ENCODE data around the gene IL18R1. TPM values are rescaled to one million over a fixed set of nuclear protein-coding genes. Genes with fewer than 3 reads are reported as not detected.

The IL18R1 gene
- total RNA-seq, 1 donor from 2014 or later: 1.8 TPM

DNA sequence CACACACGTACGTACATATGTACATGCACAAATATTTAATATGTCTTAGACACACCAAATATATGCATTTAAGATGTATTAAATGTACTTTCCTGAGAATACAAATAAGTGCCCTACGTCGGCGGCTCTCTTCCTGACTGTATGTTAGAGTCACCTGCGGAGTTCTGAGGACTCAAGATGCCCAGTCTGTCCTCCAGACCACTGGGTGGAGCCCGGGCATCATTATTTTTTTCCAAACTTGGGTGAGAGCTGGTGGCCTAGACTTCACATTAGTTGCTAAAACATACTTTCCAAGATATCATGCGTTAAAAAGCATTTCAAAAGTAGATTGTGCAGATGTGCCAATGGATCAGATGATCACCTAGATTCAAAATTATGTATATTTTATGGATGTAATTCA, 2.9 kb downstream of the IL18R1 start:
- no peak for DNase-seq
- intact Hi-C loops (cut with micrococcal nuclease): loop anchor here (10.0 kb wide), 1 partner anchor 334 kb away; no protein-coding TSS in a partner anchor
- H3K27me3 ChIP-seq (ENCODE audit: low read depth): no peaks in the 10 kb centered on the region
- TF ChIP-seq, protein P1, sequence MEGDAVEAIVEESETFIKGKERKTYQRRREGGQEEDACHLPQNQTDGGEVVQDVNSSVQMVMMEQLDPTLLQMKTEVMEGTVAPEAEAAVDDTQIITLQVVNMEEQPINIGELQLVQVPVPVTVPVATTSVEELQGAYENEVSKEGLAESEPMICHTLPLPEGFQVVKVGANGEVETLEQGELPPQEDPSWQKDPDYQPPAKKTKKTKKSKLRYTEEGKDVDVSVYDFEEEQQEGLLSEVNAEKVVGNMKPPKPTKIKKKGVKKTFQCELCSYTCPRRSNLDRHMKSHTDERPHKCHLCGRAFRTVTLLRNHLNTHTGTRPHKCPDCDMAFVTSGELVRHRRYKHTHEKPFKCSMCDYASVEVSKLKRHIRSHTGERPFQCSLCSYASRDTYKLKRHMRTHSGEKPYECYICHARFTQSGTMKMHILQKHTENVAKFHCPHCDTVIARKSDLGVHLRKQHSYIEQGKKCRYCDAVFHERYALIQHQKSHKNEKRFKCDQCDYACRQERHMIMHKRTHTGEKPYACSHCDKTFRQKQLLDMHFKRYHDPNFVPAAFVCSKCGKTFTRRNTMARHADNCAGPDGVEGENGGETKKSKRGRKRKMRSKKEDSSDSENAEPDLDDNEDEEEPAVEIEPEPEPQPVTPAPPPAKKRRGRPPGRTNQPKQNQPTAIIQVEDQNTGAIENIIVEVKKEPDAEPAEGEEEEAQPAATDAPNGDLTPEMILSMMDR (IDR thresholded peaks at IDR 0.05; ENCODE audit: borderline replicate concordance): no peak
- H3K27ac ChIP-seq (replicated peaks): no peak overlapping the region
- no peak overlapping the region for H3K4me3 ChIP-seq
- H3K36me3 ChIP-seq: no peaks in the 10 kb centered on the region
- H3K9me3 ChIP-seq (replicated peaks): no peaks in the 10 kb centered on the region
- peaks cover 18% of the 10 kb centered on the region for H3K4me1 ChIP-seq

DNA sequence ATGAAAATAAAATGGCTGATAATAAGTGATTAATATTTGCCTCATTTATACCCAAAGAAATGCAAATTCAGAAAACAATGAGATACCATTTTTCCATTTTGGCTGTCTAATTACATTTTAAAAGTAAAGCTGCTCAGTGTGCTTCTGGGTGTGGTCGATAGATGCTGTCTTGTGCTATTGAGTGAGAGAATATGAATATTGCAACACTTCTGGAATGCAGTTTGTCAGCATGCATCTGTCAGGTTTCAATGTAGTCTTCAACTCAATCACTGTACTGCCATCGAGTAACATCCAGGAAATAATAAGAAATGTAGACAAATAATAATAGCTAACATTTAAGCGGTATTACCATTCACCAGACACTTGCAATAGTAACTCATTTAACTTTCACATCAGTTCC, 3.9 kb downstream of the IL18R1 start:
- H3K4me1 ChIP-seq: peaks cover 18% of the 10 kb centered on the region
- DNase-seq: no peak
- no peaks in the 10 kb centered on the region for H3K27me3 ChIP-seq (ENCODE audit: low read depth)
- no peak overlapping the region for H3K4me3 ChIP-seq
- H3K27ac ChIP-seq (replicated peaks): no peak overlapping the region
- intact Hi-C loops (cut with micrococcal nuclease): loop anchor here (10.0 kb wide), 1 partner anchor 335 kb away; no protein-coding TSS in a partner anchor
- H3K9me3 ChIP-seq (replicated peaks): no peaks in the 10 kb centered on the region
- TF ChIP-seq, protein P1 (IDR thresholded peaks at IDR 0.05; ENCODE audit: borderline replicate concordance): no peak
- H3K36me3 ChIP-seq: no peaks in the 10 kb centered on the region

DNA sequence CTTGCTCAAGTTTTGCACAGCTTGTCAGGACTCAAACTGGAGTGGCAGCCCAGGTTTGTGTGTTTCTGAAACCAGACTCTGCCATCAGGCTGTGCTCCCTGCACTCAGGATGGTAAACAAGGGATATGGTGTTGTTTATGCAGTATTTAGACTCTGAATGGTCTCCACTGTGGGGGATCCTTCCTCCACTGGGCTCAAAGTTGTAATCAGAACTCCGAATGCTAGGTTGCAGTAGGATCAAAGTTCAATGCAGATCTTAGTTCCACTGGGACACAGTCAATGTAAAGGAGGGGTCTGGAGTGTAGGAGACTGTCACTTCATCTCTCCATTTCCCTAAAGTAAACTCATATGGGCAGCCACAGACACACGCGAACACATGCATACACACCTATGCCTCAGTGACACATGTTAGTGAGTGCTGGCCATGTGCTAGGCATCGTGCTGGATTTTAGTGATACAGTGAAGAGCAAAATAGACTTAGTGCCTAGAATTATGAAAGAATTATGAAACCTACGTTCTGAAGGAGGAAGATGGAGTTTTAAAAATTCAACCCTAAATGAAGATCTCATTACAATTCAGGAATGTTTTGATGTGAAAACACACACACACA, 6.1 kb downstream of the IL18R1 start:
- intact Hi-C loops (cut with micrococcal nuclease): no loop called here
- H3K27ac ChIP-seq (replicated peaks): no peak overlapping the region
- TF ChIP-seq, protein P1 (IDR thresholded peaks at IDR 0.05; ENCODE audit: borderline replicate concordance): no peak
- no peak for DNase-seq
- peaks cover 18% of the 10 kb centered on the region for H3K36me3 ChIP-seq
- peaks cover under 1% of the 10 kb centered on the region for H3K4me1 ChIP-seq
- H3K27me3 ChIP-seq (ENCODE audit: low read depth): no peaks in the 10 kb centered on the region
- H3K4me3 ChIP-seq: no peak overlapping the region
- peaks cover 20% of the 10 kb centered on the region for H3K9me3 ChIP-seq (replicated peaks)

DNA sequence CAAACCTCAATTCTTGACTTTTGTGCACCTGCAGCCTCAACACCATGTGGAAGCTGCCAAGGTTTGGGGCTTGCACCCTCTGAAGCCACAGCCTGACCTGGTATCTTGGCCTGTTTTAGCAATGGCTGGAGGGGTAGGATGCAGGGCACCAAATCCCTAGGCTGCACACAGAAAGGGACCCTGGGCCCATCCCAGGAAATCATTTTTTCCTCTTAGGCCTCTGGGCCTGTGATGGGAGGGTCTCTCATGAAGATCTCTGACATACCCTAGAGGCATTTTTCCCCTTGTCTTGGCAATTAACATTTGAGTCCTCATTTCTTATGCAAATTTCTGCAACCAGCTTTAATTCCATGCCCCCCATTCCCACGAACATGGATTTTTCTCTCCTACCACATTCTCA, 10.2 kb downstream of the IL18R1 start:
- H3K4me1 ChIP-seq: no peaks in the 10 kb centered on the region

DNA sequence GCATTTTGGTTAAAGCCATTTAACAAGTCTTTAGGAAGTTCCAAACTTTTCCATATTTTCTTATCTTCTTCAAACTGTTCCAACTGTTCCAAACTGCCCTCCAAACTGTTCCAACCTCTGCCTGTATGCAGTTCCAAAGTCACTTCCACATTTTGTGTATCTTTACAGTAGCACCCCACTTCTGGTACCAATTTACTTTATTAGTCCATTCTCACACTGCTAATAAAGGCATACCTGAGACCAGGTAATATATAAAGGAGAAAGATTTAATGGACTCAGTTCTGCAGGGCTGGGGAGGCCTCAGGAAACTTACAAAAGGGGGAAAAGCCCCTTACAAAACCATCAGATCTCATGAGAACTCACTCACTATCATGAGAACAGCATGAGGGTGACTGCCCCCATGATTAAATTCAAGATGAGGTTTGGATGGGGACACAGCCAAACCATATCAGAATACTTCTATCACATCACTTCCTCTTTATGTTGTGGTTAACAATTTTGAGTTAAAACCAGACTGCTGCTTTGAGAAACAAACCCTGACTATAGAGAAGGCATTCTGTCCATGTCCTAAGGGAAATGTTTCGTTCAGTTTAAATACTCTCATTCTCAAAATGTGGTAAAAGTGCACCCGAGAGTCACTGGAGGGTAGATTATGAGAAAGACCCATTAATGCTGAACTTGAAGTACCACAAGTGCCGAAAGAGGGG, 11.0 kb downstream of the IL18R1 start:
- no peak for DNase-seq
- no peaks in the 10 kb centered on the region for H3K4me1 ChIP-seq
- H3K9me3 ChIP-seq (replicated peaks): peaks cover 26% of the 10 kb centered on the region
- H3K27ac ChIP-seq (replicated peaks): no peak overlapping the region
- no peaks in the 10 kb centered on the region for H3K27me3 ChIP-seq (ENCODE audit: low read depth)
- no peak overlapping the region for H3K4me3 ChIP-seq
- TF ChIP-seq, protein P1 (IDR thresholded peaks at IDR 0.05; ENCODE audit: borderline replicate concordance): no peak
- H3K36me3 ChIP-seq: peaks cover 18% of the 10 kb centered on the region
- intact Hi-C loops (cut with micrococcal nuclease): no loop called here

More for the DNA sequence above, 10.2 kb downstream of the IL18R1 start:
- intact Hi-C loops (cut with micrococcal nuclease): no loop called here
- H3K9me3 ChIP-seq (replicated peaks): peaks cover 26% of the 10 kb centered on the region
- TF ChIP-seq, protein P1 (IDR thresholded peaks at IDR 0.05; ENCODE audit: borderline replicate concordance): no peak
- H3K4me3 ChIP-seq: no peak overlapping the region
- H3K27ac ChIP-seq (replicated peaks): no peak overlapping the region
- H3K27me3 ChIP-seq (ENCODE audit: low read depth): no peaks in the 10 kb centered on the region
- H3K36me3 ChIP-seq: peaks cover 18% of the 10 kb centered on the region
- DNase-seq: no peak

Measured in left ventricle myocardium inferior (tissue), 1 donor.